HG02885 (cell line): Measurements from ENCODE around the gene C15orf39.
"Not testable (repeated sequence)": the region's sequence is repeated elsewhere in the genome, so short reads cannot be mapped to it uniquely, and the experiment has no call there.

Experiments used
- ATAC-seq: cut with Tn5 transposase; IDR thresholded peaks from one replicate; pipeline ENCODE4 v1.9.1; 2021; ENCODE audit warnings: mild to moderate bottlenecking; ENCODE audit not compliant: unreplicated experiment, poor library complexity

Gene C15orf39

DNA sequence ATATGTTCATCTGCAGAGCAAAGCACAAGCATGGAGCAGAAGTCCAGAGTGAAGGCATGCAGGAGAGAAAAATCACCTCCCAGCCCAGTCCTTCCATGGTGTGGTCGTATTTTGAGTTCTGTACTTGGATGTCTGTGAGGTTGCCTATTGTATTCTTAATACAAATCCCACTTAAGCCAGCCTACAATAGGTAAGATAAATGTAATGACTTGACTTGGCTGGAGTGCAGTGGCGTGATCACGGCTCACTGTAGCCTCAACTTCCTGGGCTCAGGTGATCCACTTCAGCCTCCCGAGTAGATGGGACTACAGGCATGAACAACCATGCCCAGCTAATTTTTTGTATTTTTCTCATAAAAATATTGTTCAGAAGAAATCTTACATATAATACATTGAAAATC lies 49.7 kb downstream of the C15orf39 start:
- ATAC-seq = not testable (repeated sequence)

GRCh38 chr15:75252285-75252684 lies 50.6 kb downstream of the C15orf39 start:
- not testable (repeated sequence) for ATAC-seq

GRCh38 chr15:75258034-75258433 lies 56.4 kb downstream of the C15orf39 start, which contains the start of gene GOLGA6C:
TSS of gene GOLGA6C (plus strand) at chr15:75258334. CDS start at chr15:75258599, 265 bp downstream.
- ATAC-seq = not testable (repeated sequence)

- ATAC-seq = not testable (repeated sequence)
Observed at GRCh38 chr15:75258620-75259343, 57.1 kb downstream of the C15orf39 start.

GRCh38 chr15:75259873-75260272 lies 58.2 kb downstream of the C15orf39 start:
- ATAC-seq = not testable (repeated sequence)
